HG03064 (cell line): ENCODE results near the gene MYCBP.
"Not testable (repeated sequence)": the region's sequence is repeated elsewhere in the genome, so short reads cannot be mapped to it uniquely, and the experiment has no call there.

Experiments
- ATAC-seq: cut with Tn5 transposase; IDR thresholded peaks from one replicate; pipeline ENCODE4 v1.9.1; 2021; ENCODE audit warnings: low read depth; ENCODE audit not compliant: unreplicated experiment

Gene MYCBP, protein sequence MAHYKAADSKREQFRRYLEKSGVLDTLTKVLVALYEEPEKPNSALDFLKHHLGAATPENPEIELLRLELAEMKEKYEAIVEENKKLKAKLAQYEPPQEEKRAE

GRCh38 chr1:38873027-38873969 is at the start of gene MYCBP:
TSS of gene MYCBP (minus strand) at chr1:38873348. CDS start at chr1:38873305, 43 bp downstream.
- peak; percentile 90 for ATAC-seq

GRCh38 chr1:38919130-38919529 is 46.0 kb upstream of the MYCBP start:
- no peak for ATAC-seq

- ATAC-seq, result no peak
Observed at GRCh38 chr1:38918568-38918967, 45.4 kb upstream of the MYCBP start.

DNA sequence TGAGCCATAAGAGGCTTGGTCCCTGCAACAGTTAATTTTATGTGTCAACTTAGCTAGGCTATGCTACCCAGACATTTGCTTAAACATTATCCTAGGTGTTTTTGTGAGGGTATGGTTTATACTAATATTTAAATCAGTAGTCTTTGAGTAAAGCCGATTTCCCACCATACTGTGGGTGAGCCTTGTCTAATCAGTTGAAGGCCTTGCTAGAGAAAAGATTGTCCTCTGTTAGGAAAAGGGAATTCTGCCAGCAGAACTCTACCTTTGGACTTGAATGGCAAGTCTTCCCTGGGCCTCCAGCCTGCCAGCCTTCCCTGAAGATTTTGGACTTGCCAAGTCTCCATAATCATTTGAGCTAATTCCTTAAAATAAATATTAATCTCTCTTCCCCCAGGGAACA is 44.6 kb upstream of the MYCBP start:
- no peak for ATAC-seq

- no peak for ATAC-seq
Observed at GRCh38 chr1:38917337-38917736, 44.2 kb upstream of the MYCBP start.

GRCh38 chr1:38915352-38915948 is 42.3 kb upstream of the MYCBP start:
- no peak for ATAC-seq

DNA sequence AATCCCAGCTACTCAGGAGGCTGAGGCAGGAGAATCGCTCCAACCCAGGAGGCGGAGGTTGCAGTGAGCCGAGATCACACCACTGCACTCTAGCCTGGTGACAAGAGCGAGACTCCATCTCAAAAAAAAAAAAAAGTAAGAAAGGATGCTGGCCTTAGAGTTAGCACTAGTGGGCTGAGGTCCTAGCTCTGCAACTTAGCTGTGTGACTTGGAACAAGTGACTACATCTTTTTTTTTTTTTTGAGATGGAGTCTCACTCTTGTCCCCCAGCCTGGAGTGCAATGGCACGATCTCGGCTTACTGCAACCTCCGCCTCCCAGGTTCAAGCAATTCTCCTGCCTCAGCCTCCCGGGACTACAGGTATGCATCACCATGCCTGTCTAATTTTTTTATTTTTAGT is 41.8 kb upstream of the MYCBP start:
- not testable (repeated sequence) for ATAC-seq

DNA sequence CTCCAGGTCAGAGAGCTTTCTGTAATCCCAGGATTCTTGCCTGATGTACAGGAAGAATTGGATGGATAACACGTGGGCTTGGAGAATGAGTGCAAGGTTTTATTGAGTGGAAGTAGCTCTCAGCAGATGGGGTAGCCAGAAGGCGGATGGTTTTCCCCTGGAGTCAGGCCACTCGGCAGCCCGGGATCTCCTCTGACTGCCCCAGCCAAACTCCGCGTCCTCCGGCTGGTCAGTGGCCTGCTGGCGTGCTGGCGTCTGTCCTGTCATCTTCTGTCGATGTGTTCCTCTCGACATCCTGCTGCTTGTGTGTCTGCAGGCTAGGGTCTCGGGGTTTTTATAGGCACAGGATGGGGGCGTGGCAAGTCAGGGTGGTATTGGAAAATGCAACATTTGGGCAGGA is 35.7 kb upstream of the MYCBP start:
- ATAC-seq, result no peak

GRCh38 chr1:38905985-38906384 is 32.8 kb upstream of the MYCBP start:
- ATAC-seq, result no peak

GRCh38 chr1:38899560-38899959 is 26.4 kb upstream of the MYCBP start:
- no peak for ATAC-seq

- ATAC-seq, result no peak
Observed at GRCh38 chr1:38898653-38899230, 25.6 kb upstream of the MYCBP start.

- ATAC-seq, result no peak
Observed at GRCh38 chr1:38896169-38896568, 23.0 kb upstream of the MYCBP start.

- ATAC-seq, result no peak
Observed at GRCh38 chr1:38892976-38893375, 19.8 kb upstream of the MYCBP start.

GRCh38 chr1:38891753-38892152 is 18.6 kb upstream of the MYCBP start:
- ATAC-seq, result no peak

- no peak for ATAC-seq
Observed at GRCh38 chr1:38889589-38889988, 16.4 kb upstream of the MYCBP start.

DNA sequence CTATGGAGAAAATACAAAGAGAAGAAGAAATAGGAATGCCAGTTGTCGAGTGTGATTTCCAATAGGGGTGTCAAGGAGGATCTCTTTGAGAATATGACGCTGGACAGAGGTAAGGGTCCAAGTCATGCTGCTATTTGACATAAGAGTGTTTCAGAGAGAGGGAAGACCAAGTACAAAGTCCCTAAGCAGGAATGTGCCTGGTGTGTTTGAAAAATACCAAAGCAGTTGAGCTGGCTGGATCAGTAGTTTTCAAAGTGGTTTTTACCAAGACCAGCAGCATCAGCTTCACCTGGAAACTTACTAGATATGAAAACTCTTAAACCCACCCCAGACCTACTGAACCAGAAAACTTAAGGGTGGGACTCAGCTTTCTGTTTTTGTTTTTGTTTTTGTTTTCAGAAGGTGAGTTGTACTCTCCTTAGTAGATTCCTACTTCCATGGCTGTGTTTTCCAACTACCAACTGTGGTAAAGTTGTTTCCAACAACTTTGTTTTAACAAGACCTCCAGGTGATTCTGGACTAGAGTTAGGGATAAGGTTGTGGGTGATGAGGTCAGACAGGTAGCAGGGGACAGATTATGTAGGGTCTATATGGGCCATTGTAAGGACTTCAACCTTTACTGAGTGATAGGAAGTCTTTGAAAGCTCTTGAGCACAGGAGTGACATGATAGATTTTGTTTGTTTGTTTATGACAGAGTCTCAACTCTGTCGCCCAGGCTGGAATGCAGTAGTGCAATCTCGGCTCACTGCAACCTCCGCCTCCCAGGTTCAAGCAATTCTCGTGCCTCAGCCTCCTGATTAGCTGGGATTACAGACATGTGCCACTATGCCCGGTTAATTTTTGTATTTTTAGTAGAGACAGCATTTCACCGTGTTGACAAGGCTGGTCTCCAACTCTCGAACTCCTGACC is 15.5 kb upstream of the MYCBP start:
- ATAC-seq, result no peak

DNA sequence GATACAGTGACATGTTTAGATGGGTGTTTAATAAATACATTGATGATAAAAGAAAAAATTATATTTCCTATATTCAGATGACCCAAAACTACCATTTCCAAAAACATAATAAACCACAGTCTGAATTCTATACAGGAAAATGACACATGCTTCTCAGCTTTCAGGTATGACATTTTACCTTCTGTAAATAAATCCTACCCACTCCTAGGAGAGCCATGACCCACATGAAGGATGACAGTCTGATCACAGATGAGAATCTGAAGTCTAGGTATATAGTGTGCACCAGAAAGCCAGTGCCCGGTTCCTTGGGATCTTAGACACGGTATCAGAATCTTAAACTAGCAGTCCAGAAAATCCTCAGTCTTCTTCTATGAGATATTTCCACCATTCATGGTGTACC is 11.9 kb upstream of the MYCBP start:
- no peak for ATAC-seq

DNA sequence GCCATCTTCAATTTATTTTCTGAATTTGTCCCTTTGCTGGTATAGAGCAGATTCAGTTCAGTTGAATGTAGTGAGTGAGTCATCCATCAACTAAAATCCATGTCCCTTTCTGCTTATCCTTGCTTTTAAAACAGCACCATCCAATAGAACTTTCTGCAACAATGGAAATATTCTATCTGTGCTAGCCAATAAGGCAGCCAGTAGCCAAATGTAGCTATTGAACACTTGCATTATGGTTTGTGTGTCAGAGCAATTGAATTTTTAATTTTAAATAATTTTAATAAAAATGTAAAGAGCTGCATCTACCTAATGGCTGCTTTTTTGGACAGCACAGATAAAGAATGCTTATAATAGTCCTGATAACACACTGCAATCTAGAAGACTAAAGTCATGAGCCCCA is 8.3 kb upstream of the MYCBP start, which contains the start of gene GJA9:
GJA9 (minus strand) TSS at position 101 of the 400 bp plus-strand sequence. CDS start 5,489 bp downstream, outside the sequence.
- no peak for ATAC-seq

DNA sequence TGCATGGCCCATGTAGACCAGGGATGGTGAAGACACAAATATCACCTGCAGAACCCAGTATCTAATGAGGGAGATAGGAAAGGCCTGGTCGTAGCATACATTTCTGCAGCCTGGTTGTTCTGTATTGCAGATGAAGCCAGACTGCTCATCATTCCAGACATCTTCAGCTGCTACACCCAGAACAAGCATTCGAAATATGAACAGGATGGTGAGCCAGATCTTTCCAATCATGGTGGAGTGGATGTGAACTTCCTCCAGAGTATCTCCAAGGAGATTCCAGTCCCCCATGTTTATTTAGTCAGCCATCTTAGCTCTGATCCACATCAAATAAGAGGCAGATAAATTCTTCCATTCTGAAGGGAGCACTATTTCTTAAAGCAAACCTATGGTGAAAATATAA is 2.7 kb upstream of the MYCBP start:
- ATAC-seq, result no peak

DNA sequence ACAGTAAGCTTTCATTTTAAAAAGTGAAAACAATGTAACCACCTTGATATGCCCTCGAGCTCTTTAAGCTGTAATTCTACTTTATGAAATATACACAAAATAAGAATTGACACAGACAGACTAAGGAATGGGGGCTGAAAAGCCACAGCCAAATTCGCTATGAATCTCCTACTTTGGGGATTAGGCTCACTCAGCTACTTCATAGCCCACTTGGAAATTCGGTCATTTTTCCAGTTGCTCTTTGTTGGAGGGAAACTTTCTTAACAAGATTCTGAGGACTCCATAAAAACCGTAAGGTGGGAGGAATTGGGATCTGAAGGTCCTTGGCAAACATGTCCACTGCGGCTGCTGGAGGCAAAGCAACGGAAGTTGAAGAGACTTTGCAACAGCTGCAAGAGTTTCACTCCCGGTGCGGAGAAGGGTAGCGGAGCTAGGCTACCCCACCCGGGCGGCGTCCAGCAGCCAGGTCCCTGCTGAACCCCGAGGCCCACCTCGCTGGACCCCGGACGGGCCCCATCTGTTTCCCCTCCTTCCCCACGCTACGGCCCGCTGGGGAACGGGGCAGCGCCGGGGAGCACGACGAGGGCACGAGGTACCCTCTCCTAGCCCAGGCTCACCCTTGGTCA is 634 bp downstream of the MYCBP start:
- peak; percentile 13 for ATAC-seq
